ENCODE data around the gene LST1.

The LST1 gene

DNA sequence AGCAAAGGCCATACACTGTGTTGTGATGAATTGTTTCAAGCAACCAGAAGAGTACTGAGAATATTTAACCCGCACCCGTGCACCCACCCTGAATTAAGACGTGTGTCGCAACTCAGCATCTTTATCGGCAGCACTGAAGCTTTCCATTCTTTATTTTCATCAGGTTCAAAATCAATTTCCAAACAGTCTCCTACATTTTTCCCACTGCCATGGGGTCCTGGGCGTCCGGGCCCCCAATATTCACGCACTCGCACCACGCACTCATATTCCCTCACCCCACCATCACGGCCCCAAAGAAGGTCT is 5.7 kb upstream of the LST1 start:
- Histone ChIP-seq H3K27me3 (ENCODE audit: insufficient read depth, low read length, poor library complexity, severe bottlenecking) (no peaks in the 10 kb centered on the region), H4K20me1 (ENCODE audit: insufficient read depth, low read length, poor library complexity, severe bottlenecking) (no peaks in the 10 kb centered on the region), H3K4me2 (ENCODE audit: low read depth, low read length, poor library complexity, severe bottlenecking) (peak overlapping the region; percentile 92), H3K9me3 (ENCODE audit: insufficient read depth, low read depth, low read length) (no peaks in the 10 kb centered on the region), H2AFZ (ENCODE audit: low read length) (peak overlapping the region; percentile 83), H3K4me1 (ENCODE audit: insufficient read depth, low read length, poor library complexity, severe bottlenecking) (peaks cover 61% of the 10 kb centered on the region), H3K9ac (ENCODE audit: low read depth, low read length, poor library complexity, severe bottlenecking) (peak overlapping the region; percentile 100), H3K36me3 (ENCODE audit: insufficient read depth, low read length) (no peaks in the 10 kb centered on the region), H3F3A (ENCODE audit: low read depth) (no peaks in the 10 kb centered on the region), H3K79me2 (ENCODE audit: insufficient read depth, low read length) (peaks cover 19% of the 10 kb centered on the region), H3K4me3 (ENCODE audit: low read length, poor library complexity, severe bottlenecking) (peak overlapping the region; percentile 99), H3K9me2 (replicated peaks; ENCODE audit: low read depth, low read length) (no peaks in the 10 kb centered on the region)
- no peak for TF ChIP-seq EZH2phosphoT487 (IDR thresholded peaks at IDR 0.05; ENCODE audit: borderline replicate concordance)
- TF ChIP-seq, protein P1, sequence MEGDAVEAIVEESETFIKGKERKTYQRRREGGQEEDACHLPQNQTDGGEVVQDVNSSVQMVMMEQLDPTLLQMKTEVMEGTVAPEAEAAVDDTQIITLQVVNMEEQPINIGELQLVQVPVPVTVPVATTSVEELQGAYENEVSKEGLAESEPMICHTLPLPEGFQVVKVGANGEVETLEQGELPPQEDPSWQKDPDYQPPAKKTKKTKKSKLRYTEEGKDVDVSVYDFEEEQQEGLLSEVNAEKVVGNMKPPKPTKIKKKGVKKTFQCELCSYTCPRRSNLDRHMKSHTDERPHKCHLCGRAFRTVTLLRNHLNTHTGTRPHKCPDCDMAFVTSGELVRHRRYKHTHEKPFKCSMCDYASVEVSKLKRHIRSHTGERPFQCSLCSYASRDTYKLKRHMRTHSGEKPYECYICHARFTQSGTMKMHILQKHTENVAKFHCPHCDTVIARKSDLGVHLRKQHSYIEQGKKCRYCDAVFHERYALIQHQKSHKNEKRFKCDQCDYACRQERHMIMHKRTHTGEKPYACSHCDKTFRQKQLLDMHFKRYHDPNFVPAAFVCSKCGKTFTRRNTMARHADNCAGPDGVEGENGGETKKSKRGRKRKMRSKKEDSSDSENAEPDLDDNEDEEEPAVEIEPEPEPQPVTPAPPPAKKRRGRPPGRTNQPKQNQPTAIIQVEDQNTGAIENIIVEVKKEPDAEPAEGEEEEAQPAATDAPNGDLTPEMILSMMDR (conservative IDR thresholded peaks at IDR 0.05; ENCODE audit: low read length): no peak

DNA sequence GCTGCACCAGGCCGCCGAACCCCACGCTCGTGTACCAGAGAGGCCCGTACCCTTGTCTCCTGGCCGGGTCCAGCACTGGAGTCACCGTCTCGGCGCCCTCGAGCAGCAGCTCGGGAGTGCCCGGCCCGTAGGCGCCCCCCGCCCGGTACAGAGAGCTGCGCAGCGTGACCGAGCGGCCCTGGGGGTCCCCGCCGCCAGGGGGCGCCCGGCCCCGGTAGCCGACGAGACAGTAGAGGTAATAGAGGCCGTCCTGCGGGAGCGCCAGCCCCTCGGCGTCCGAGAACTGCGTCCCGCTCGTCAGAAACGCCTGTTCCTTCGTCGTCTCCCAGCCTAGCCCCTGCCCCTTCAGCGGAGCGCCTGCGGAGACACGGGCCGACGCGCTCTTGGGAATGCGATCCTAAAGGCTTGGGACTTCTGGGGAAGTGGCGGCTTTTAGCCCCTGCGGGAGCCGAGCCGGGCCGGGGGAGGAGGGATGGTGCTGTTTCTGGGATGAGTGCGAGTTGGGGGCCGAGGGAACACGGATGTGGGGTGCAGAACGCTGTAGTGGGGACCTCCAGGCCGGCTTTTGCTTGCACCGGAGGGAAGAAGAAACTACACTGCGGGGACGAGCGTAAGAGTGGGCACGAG is 5.2 kb upstream of the LST1 start:
- Histone ChIP-seq H3K9me2 (replicated peaks; ENCODE audit: low read depth, low read length) (no peaks in the 10 kb centered on the region), H3K4me1 (ENCODE audit: insufficient read depth, low read length, poor library complexity, severe bottlenecking) (peaks cover 61% of the 10 kb centered on the region), H3K9me3 (ENCODE audit: insufficient read depth, low read depth, low read length) (no peaks in the 10 kb centered on the region), H3K79me2 (ENCODE audit: insufficient read depth, low read length) (peaks cover 19% of the 10 kb centered on the region), H3F3A (ENCODE audit: low read depth) (no peaks in the 10 kb centered on the region), H3K4me3 (ENCODE audit: low read length, poor library complexity, severe bottlenecking) (peak overlapping the region; percentile 99), H3K4me2 (ENCODE audit: low read depth, low read length, poor library complexity, severe bottlenecking) (peak overlapping the region; percentile 92), H3K36me3 (ENCODE audit: insufficient read depth, low read length) (no peaks in the 10 kb centered on the region), H3K27me3 (ENCODE audit: insufficient read depth, low read length, poor library complexity, severe bottlenecking) (no peaks in the 10 kb centered on the region), H3K9ac (ENCODE audit: low read depth, low read length, poor library complexity, severe bottlenecking) (peak overlapping the region; percentile 100), H2AFZ (ENCODE audit: low read length) (peak overlapping the region; percentile 83), H4K20me1 (ENCODE audit: insufficient read depth, low read length, poor library complexity, severe bottlenecking) (no peaks in the 10 kb centered on the region)
- TF ChIP-seq, protein P1 (conservative IDR thresholded peaks at IDR 0.05; ENCODE audit: low read length): peak; percentile 82
- TF ChIP-seq EZH2phosphoT487 (IDR thresholded peaks at IDR 0.05; ENCODE audit: borderline replicate concordance): no peak

DNA sequence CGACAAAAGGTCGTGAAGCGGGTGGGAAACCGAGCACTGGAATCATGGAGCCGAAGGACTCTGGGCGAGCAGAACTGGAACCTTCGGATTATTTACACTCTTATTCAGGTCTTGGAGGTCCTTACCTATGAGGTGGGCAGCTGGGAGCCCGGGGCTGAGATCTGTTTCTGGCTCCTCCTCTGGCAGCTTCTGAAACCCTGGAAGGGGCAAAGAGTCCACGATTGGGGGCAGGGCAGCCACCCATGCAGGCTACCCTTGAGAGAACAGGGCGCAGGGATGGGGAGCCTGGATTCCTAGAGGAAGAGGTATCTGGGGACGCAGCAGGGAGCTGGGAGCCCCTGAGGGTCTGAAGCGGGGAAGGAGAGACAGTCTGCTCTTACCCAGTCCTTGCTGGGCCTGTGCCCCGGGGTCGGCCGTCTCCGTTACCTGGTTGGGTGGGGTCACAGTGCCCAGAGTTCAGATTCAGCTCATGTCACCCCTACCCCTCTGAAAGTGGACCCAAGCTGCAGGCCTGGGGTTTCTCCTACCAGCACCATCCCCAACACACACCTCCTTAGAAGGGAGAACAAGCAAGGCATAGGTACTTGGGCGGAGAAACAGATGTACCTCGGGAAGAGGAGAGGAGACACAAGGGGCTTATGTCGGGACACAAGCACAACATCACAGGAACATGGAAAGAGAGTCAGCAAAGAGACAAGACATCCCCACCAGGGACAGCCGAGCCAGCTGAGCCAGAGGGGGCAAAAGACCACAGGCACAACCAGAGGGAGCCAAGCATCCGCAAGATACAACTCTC is 4.4 kb upstream of the LST1 start:
- Histone ChIP-seq H3K4me3 (ENCODE audit: low read length, poor library complexity, severe bottlenecking) (peak overlapping the region; percentile 99), H3K9me3 (ENCODE audit: insufficient read depth, low read depth, low read length) (no peaks in the 10 kb centered on the region), H3F3A (ENCODE audit: low read depth) (no peaks in the 10 kb centered on the region), H2AFZ (ENCODE audit: low read length) (peak overlapping the region; percentile 77), H3K9ac (ENCODE audit: low read depth, low read length, poor library complexity, severe bottlenecking) (peak overlapping the region; percentile 100), H3K27me3 (ENCODE audit: insufficient read depth, low read length, poor library complexity, severe bottlenecking) (no peaks in the 10 kb centered on the region), H3K9me2 (replicated peaks; ENCODE audit: low read depth, low read length) (no peaks in the 10 kb centered on the region), H3K79me2 (ENCODE audit: insufficient read depth, low read length) (peaks cover 19% of the 10 kb centered on the region), H3K36me3 (ENCODE audit: insufficient read depth, low read length) (no peaks in the 10 kb centered on the region), H3K4me1 (ENCODE audit: insufficient read depth, low read length, poor library complexity, severe bottlenecking) (peaks cover 60% of the 10 kb centered on the region), H4K20me1 (ENCODE audit: insufficient read depth, low read length, poor library complexity, severe bottlenecking) (no peaks in the 10 kb centered on the region), H3K4me2 (ENCODE audit: low read depth, low read length, poor library complexity, severe bottlenecking) (peak overlapping the region; percentile 92)
- TF ChIP-seq EZH2phosphoT487 (IDR thresholded peaks at IDR 0.05; ENCODE audit: borderline replicate concordance): no peak
- TF ChIP-seq, protein P1 (conservative IDR thresholded peaks at IDR 0.05; ENCODE audit: low read length): no peak

All from Loucy (cell line).